ENCODE measurements around the gene NT5DC2. TPM values are rescaled to one million over a fixed set of nuclear protein-coding genes. Genes with fewer than 3 reads are reported as not detected.

Gene NT5DC2
- total RNA-seq, 1 donor from 2014 or later, result 39.7 TPM

DNA sequence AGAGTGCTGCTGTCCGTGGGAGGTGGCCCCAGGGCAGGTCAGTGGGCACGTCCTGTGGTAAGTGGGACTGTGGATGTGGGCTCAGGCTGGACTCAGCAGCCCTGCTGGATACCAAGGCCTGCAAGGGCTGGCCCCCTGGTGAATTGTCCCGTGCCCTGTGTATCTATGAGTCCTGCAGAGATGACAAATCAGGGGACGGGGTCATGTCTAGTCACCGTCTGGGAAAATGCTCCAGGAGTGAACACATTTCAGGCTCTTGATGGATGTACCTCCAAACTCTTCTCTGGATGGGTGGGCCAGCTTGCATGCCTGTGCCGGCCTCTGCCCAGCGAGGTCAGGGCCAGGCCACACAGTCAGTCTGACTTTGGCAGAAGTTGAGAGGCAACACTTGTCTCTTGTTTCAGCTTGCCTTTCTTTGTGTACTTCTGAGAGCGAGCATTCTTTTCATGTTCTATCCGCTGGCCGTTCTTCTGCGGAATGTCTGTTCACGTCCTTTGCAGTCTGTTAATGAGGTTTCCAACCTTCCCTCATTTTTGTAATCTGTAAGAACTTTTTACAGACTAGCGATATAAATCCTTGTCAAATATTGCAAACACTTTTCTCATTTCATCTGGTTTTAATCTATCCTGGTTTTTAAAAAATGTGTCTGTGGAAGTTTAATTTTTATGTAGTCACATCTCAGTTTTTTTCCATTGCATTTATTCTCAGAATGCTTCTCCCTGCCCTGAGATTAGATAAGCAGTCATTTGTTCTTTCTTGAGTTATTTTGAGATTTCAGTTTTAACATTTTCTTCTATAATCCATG is 49.9 kb downstream of the NT5DC2 start:
- TF ChIP-seq, protein P1, sequence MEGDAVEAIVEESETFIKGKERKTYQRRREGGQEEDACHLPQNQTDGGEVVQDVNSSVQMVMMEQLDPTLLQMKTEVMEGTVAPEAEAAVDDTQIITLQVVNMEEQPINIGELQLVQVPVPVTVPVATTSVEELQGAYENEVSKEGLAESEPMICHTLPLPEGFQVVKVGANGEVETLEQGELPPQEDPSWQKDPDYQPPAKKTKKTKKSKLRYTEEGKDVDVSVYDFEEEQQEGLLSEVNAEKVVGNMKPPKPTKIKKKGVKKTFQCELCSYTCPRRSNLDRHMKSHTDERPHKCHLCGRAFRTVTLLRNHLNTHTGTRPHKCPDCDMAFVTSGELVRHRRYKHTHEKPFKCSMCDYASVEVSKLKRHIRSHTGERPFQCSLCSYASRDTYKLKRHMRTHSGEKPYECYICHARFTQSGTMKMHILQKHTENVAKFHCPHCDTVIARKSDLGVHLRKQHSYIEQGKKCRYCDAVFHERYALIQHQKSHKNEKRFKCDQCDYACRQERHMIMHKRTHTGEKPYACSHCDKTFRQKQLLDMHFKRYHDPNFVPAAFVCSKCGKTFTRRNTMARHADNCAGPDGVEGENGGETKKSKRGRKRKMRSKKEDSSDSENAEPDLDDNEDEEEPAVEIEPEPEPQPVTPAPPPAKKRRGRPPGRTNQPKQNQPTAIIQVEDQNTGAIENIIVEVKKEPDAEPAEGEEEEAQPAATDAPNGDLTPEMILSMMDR (IDR thresholded peaks at IDR 0.05), result no peak
- Histone ChIP-seq H3K27me3 (no peaks in the 10 kb centered on the region), H3K4me1 (peaks cover 15% of the 10 kb centered on the region), H3K9me3 (no peaks in the 10 kb centered on the region), H3K36me3 (peaks cover 75% of the 10 kb centered on the region), H3K27ac (peak overlapping the region; percentile 4), H3K4me3 (no peak overlapping the region)
- DNase-seq (peak; percentile 53), ATAC-seq (peak; percentile 6)
- intact Hi-C loops (cut with DNase I), result no loop called here

DNA sequence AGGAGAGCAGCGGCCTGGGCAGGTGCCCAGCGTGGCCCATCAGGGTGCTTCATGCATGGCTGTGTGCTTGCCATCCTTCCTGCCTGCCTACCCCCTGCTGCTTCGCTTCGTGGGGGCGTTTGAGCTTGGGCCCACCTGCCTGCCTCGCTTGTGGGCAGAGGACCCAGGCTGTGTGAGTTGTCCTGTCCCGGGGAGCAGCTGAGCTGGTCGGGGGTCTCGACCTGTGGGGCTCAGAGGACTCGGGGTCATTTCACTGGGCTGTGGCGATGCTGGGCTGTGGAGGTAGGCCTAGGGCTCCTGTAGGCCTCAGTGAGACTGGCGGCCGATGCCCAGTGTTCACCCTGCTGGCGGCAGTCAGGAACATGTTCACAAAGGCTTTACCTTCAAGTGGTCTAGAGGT is 50.6 kb downstream of the NT5DC2 start:
- ATAC-seq, result no peak
- H3K4me1 ChIP-seq, result peaks cover 15% of the 10 kb centered on the region
- H3K9me3 ChIP-seq, result no peaks in the 10 kb centered on the region
- TF ChIP-seq, protein P1 (IDR thresholded peaks at IDR 0.05), result no peak
- H3K4me3 ChIP-seq, result no peak overlapping the region
- H3K27me3 ChIP-seq, result no peaks in the 10 kb centered on the region
- peak; percentile 54 for DNase-seq
- peak overlapping the region; percentile 4 for H3K27ac ChIP-seq
- peaks cover 75% of the 10 kb centered on the region for H3K36me3 ChIP-seq
- intact Hi-C loops (cut with DNase I), result no loop called here

DNA sequence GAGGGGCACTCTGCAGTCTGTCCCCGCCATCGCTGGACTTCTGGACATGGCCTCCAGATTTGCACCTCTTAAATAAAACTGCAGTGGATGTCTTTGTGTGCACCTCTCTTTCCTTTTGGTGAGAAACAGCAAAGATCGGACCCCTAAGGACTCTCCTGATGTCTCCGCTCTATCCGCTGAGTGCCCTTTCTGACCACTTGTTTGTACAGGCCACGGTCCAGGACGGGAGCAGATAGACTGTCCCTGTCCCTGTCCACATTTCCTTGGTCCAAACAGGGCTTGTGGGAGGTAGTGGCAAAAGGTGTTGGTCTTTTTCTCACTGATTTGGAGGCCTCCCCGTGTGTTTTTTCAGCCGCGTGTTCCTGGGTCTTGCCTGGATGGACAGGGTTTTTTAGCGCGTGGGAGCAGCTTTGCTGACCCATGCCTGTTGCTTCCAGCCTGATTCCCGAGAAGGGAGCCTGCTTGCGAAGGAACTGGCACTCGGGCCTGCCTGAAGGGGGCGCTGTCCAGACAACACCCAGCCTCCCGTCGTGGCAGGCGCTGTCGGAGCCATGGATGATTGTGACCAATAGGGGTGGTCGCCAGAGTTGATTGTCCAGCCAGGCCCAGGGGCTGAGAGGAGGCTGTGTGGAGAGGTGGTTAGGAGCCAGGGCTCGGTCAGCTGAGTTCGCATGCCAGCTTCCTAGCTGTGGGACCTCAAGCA is 51.7 kb downstream of the NT5DC2 start:
- H3K4me1 ChIP-seq, result peaks cover 15% of the 10 kb centered on the region
- H3K9me3 ChIP-seq, result no peaks in the 10 kb centered on the region
- no peak overlapping the region for H3K4me3 ChIP-seq
- TF ChIP-seq, protein P1 (IDR thresholded peaks at IDR 0.05), result peak; percentile 37
- DNase-seq (peak; percentile 68), ATAC-seq (no peak)
- no peak overlapping the region for H3K27ac ChIP-seq
- intact Hi-C loops (cut with DNase I), result no loop called here
- H3K36me3 ChIP-seq, result peaks cover 75% of the 10 kb centered on the region
- no peaks in the 10 kb centered on the region for H3K27me3 ChIP-seq

DNA sequence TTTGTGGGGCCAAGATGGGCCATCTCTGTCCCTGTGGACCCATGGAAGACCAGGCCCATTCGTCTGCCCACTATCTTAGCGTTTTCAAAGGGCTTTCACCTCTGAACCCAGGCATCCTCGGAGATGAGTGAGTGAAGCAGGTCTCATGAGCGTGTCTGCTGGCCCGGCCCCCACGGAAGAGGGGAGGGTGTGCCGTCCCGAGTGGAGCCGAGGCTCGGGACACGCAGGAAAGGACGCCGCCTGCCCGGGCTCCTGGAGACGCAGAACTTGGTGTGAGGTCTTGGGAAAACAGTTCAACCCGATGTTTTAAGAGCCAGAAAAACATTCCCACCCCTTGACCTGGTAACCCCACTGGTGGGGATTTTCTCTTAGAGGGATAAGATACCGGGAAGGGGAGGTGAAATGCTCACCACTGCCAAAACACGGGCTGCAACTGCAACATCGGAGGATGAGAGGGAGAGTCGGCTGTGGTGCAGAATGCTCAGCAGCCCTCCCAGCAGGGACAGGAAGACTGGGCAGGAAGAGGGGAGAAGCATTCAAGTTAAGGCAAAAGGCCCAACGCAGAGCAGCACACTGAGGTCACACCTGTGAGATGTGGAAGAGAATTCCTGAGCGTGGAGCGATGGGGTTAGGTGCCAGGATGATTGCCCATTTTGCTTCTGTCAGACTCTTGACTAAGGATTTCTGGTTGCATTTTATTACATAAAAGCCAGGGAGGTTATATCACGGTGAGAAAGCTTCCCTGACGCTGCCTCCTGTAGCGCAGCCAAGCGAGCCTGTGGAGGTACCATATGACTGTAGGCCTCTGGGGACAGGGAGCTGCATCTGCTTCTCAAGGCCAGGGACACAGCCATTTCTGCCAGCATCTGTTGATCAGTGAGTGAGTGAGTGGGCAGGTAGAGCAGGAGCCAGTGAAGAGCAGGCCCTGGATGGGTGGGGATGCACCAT is 52.6 kb downstream of the NT5DC2 start:
- ATAC-seq, result no peak
- Histone ChIP-seq H3K27ac (no peak overlapping the region), H3K36me3 (peaks cover 75% of the 10 kb centered on the region), H3K9me3 (no peaks in the 10 kb centered on the region), H3K27me3 (no peaks in the 10 kb centered on the region), H3K4me3 (no peak overlapping the region), H3K4me1 (peaks cover 15% of the 10 kb centered on the region)
- DNase-seq, result peak; percentile 52
- TF ChIP-seq, protein P1 (IDR thresholded peaks at IDR 0.05), result no peak
- intact Hi-C loops (cut with DNase I), result no loop called here

DNA sequence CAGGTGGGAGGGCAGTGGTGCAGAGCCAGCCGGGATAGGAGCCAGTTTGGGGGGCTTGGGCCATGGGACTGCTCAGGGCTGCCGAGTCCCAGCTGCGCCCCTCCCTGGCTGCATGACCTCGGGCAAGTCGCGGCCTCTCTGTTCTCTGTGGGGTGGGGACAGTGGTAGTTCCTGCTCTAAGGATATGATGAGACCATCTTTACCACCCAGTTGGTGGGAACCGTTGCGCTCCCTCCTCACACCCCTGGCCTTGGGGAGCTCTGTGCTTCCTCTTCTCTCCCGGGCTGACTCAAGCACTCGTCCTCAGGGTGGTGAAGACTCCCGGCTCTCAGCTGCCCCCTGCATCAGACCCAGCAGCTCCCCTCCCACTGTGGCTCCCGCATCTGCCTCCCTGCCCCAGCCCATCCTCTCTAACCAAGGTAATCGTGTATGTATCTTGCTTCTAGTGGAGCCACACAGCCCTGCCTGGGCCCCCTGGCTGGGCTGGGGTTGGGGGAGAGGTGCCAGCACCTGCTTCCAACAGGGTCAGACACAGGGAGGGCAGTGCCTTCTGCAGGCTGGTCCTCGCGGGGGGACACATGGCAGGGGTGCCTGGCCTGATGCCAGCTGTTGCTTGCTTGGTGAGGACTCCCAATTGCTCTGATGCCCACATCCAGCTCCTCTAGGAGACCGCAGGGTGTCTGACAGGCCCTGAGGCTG is 53.6 kb downstream of the NT5DC2 start:
- Histone ChIP-seq H3K27ac (no peak overlapping the region), H3K4me3 (no peak overlapping the region), H3K27me3 (no peaks in the 10 kb centered on the region), H3K9me3 (no peaks in the 10 kb centered on the region), H3K4me1 (peaks cover 14% of the 10 kb centered on the region), H3K36me3 (peaks cover 81% of the 10 kb centered on the region)
- TF ChIP-seq, protein P1 (IDR thresholded peaks at IDR 0.05), result no peak
- DNase-seq (peak; percentile 58), ATAC-seq (no peak)
- intact Hi-C loops (cut with DNase I), result loop anchor here (10.0 kb wide), 1 partner anchor 45 kb away; no protein-coding TSS in a partner anchor

All from upper lobe of right lung (tissue), 1 donor.